GM12878 (cell line): Measurements from ENCODE around the gene PLCG1. TPM values are rescaled to one million over a fixed set of nuclear protein-coding genes. Genes with fewer than 3 reads are reported as not detected.
A peak's percentile ranks its signal among the peaks of the same experiment; 100 is the strongest.

ENCODE experiments used
- ATAC-seq: fragments of 200-7000 bp; cut with Tn5 transposase; 3 replicates; pipeline ENCODE4 v1.9.1; 2020; ENCODE audit warnings: mild to moderate bottlenecking, moderate library complexity
- BruUV-seq: library from RNA; stranded (reverse); fragments of 400-500 nt; replicated peaks from 2 replicates; lab custom pipeline; 2021; lab: Mats Ljungman, UMichigan
- CTCF ChIA-PET: fragments of 300-600 bp; sonication (Branson Sonifier 250); formaldehyde crosslinking; extraction: SDS; loops from one replicate; lab custom pipeline; 2021; ENCODE audit warnings: inconsistent platforms; lab: Yijun Ruan, JAX
- POLR2A ChIA-PET: fragments of 350-600 bp; formaldehyde crosslinking; extraction: SDS; loops from one replicate; lab custom pipeline; 2021; ENCODE audit warnings: inconsistent platforms; lab: Charles Lee
- RAD21 ChIA-PET: fragments of 300-600 bp; sonication (Branson Sonifier 250); formaldehyde crosslinking; loops from one replicate; lab custom pipeline; 2023; ENCODE audit warnings: antibody characterized with exemption; ENCODE audit not compliant: unreplicated experiment; lab: Charles Lee
- SMC1A ChIA-PET: fragments of 300-600 bp; sonication (Branson Sonifier 250); formaldehyde crosslinking; loops from one replicate; lab custom pipeline; 2023; ENCODE audit not compliant: unreplicated experiment, uncharacterized antibody; lab: Charles Lee
- DNase-seq: peaks from one replicate; pipeline ENCODE4 v3.0.0-alpha.2; 2011; ENCODE audit warnings: low read depth, low spot score
- FAIRE-seq: peaks from 3 replicates; lab custom pipeline; 2011; peaks lifted over from hg19 to GRCh38; lab: Jason Lieb, UNC
- H2AFZ ChIP-seq: 2 replicates; pipeline ENCODE4 v1.6.0; 2011; ENCODE audit warnings: low read depth, low read length, control low read depth; ENCODE audit not compliant: control insufficient read depth
- H3K27ac ChIP-seq: 2 replicates; pipeline ENCODE4 v1.5.1; 2011; ENCODE audit warnings: control low read depth; ENCODE audit not compliant: control insufficient read depth, insufficient read depth
- H3K27me3 ChIP-seq, 2 experiments: replicated peaks in 1 of 2; 2 replicates each; pipeline versions ENCODE4 v1.6.0 to v1.6.1; 2011; ENCODE audit warnings: low read length in 1 of 2; ENCODE audit not compliant: control insufficient read depth in 2 of 2, insufficient read depth in 2 of 2
- H3K36me3 ChIP-seq, 2 experiments: 2 replicates each; pipeline ENCODE4 v1.5.1; 2011; ENCODE audit warnings: low read length in 1 of 2; ENCODE audit not compliant: control insufficient read depth in 2 of 2, insufficient read depth in 2 of 2
- H3K4me1 ChIP-seq: 2 replicates; pipeline ENCODE4 v1.6.1; 2011; ENCODE audit warnings: mild to moderate bottlenecking, low read length, moderate library complexity, mixed read lengths; ENCODE audit not compliant: control insufficient read depth, insufficient read depth
- H3K4me2 ChIP-seq: 2 replicates; pipeline ENCODE4 v1.6.0; 2011; ENCODE audit warnings: control low read depth; ENCODE audit not compliant: control insufficient read depth, insufficient read depth
- H3K4me3 ChIP-seq: fragments of 200-600 bp; sonication (generic); 2 replicates; pipeline ENCODE4 v1.5.1; 2016
- H3K79me2 ChIP-seq: 2 replicates; pipeline ENCODE4 v1.6.0; 2011; ENCODE audit warnings: low read length; ENCODE audit not compliant: control insufficient read depth, insufficient read depth
- H3K9ac ChIP-seq: 2 replicates; pipeline ENCODE4 v1.8.0; 2011; ENCODE audit warnings: low read length, control low read depth, mixed read lengths; ENCODE audit not compliant: control insufficient read depth, insufficient read depth
- H3K9me3 ChIP-seq: replicated peaks from 3 replicates; pipeline ENCODE4 v1.5.1; 2011; ENCODE audit warnings: mild to moderate bottlenecking, low read length; ENCODE audit not compliant: control insufficient read depth, insufficient read depth
- H4K20me1 ChIP-seq: 2 replicates; pipeline ENCODE4 v1.6.0; 2011; ENCODE audit not compliant: control insufficient read depth, insufficient read depth
- EED ChIP-seq: sonication (generic); IDR thresholded peaks from 2 replicates; pipeline ENCODE4 v1.6.1; 2016; ENCODE audit warnings: antibody characterized with exemption, low read depth
- EZH2 ChIP-seq: IDR thresholded peaks from 2 replicates; pipeline ENCODE4 v1.6.1; 2012; ENCODE audit warnings: low read depth, mild to moderate bottlenecking, control low read depth, inconsistent platforms, low read length, borderline replicate concordance; ENCODE audit not compliant: control insufficient read depth
- MTA2 ChIP-seq: fragments of 450-650 bp; IDR thresholded peaks from 2 replicates; pipeline ENCODE4 v1.6.1; 2016; ENCODE audit warnings: low read depth, mild to moderate bottlenecking, moderate library complexity
- SREBF1 ChIP-seq: IDR thresholded peaks from 2 replicates; pipeline ENCODE4 v1.6.1; 2012; ENCODE audit warnings: mild to moderate bottlenecking, low read length
- SUPT20H ChIP-seq: IDR thresholded peaks from 2 replicates; pipeline ENCODE4 v1.6.1; 2011; ENCODE audit warnings: low read depth, mild to moderate bottlenecking, low read length, moderate library complexity, borderline replicate concordance; ENCODE audit not compliant: control insufficient read depth
- WGBS: methylation state at CpG from one replicate; pipeline ENCODE4 v1.1.6; 2016; ENCODE audit warnings: low lambda C conversion rate; ENCODE audit not compliant: insufficient replicate concordance, insufficient coverage; ENCODE audit errors: missing lambda C conversion rate; 5-methylcytosine and 5-hydroxymethylcytosine counted together
- in situ Hi-C: fragments of 300-500 bp; cut with MboI; formaldehyde crosslinking; loops from 9 replicates; pipeline ENCODE4 v1.14.3; 2018; ENCODE audit warnings: mixed read lengths
- intact Hi-C: fragments of 100-400 bp; cut with micrococcal nuclease; formaldehyde crosslinking; loops from one replicate; pipeline ENCODE4 v1.14.2; 2022; ENCODE audit not compliant: unreplicated experiment
- polyA plus RNA-seq, 11 experiments: library from polyadenylated mRNA; depleted of rRNA in 4 of 11; unstranded in 6 of 11; stranded (reverse) in 5 of 11; fragments of >200 nt; fragmentation: Nextera tagmentation in 4 of 11; fragmentation: Illumina TruSeq in 1 of 11; extraction: Ambion mirVana in 4 of 11; extraction: Trizol in 1 of 11; gene quantifications; 1 replicate in 1 of 11; 2 replicates in 10 of 11; pipeline versions ENCODE4 v1.2.1 to v1.2.3, GENCODE V29; 2011 to 2016; ENCODE audit warnings: inconsistent platforms in 2 of 11, missing spikeins in 2 of 11, low read depth in 1 of 11
- total RNA-seq, 4 experiments: library from RNA; depleted of rRNA in 3 of 4; stranded (reverse); fragments of >200 nt in 3 of 4; fragmentation: Illumina TruSeq in 1 of 4; extraction: Trizol in 1 of 4; gene quantifications; 2 replicates each; pipeline versions ENCODE4 v1.2.1 to v1.2.3, GENCODE V29; 2013 to 2021

The PLCG1 gene
- total and polyA plus RNA-seq, 10 of the 15 experiments (the other 5 are each of a cell fraction or from before 2014, with no cell fraction given), result 2.6 to 114 (median 45.3) TPM

- Histone ChIP-seq H3K4me2 (no peak overlapping the region), H3K27me3 (no peaks in the 10 kb centered on the region), H3K4me1 (peaks cover 54% of the 10 kb centered on the region), H3K27ac (no peak overlapping the region), H3K4me3 (no peak overlapping the region), H2AFZ (no peak overlapping the region), H3K9me3 (no peaks in the 10 kb centered on the region), H4K20me1 (no peaks in the 10 kb centered on the region), H3K79me2 (peaks cover 67% of the 10 kb centered on the region), H3K36me3 (peaks cover under 1 to 8% of the 10 kb centered on the region in 2 experiments; a peak in 3 of 4 replicates), H3K9ac (no peak overlapping the region)
- POLR2A ChIA-PET, result interaction anchor here (1.0 to 5.7 kb wide), 3 partner anchors 12 to 30 kb away, joined by 3 to 84 read pairs (median 29); partner anchors contain the start of gene PLCG1
- TF ChIP-seq SUPT20H, result no peak
- TF ChIP-seq EED, result peak; percentile 14; the same call in 1 of the 2 replicates
- no peak for TF ChIP-seq EZH2
- SMC1A ChIA-PET, result interaction anchor here (2.6 to 5.8 kb wide), 4 partner anchors 11 to 186 kb away, joined by 10 to 71 read pairs (median 43); partner anchors contain the start of gene PLCG1
- intact Hi-C loops, result no loop called here
- CTCF ChIA-PET, result interaction anchor here (1.8 to 7.5 kb wide), 4 partner anchors 11 to 164 kb away, joined by 7 to 105 read pairs (median 47); partner anchors contain the start of gene PLCG1
- no peak for DNase-seq
- FAIRE-seq, result no peak
- in situ Hi-C loops, result no loop called here
- no TSS peak for BruUV-seq
- whole genome bisulfite sequencing, result 63% methylated on average over 8 of the region's 8 CpGs
- RAD21 ChIA-PET, result interaction anchor here (0.7 to 5.8 kb wide), 4 partner anchors 12 to 78 kb away, joined by 3 to 72 read pairs (median 24); no protein-coding TSS in a partner anchor
- ATAC-seq, result no peak
Measured at GRCh38 chr20:41154436-41155176, 17.3 kb downstream of the PLCG1 start.

- H2AFZ ChIP-seq, result no peak overlapping the region
- no peak overlapping the region for H3K4me3 ChIP-seq
- no peaks in the 10 kb centered on the region for H3K27me3 ChIP-seq
- intact Hi-C loops, result no loop called here
- H3K79me2 ChIP-seq, result peaks cover 63% of the 10 kb centered on the region
- peaks cover 54% of the 10 kb centered on the region for H3K4me1 ChIP-seq
- in situ Hi-C loops, result no loop called here
- ChIA-PET RAD21 (interaction anchor here (1.8 to 5.8 kb wide), 4 partner anchors 13 to 77 kb away, joined by 5 to 72 read pairs (median 30); no protein-coding TSS in a partner anchor), CTCF (interaction anchor here (1.8 to 7.5 kb wide), 5 partner anchors 12 to 164 kb away, joined by 7 to 105 read pairs (median 27); partner anchors contain the start of gene PLCG1)
- peaks cover 6 to 13% of the 10 kb centered on the region in 2 experiments; a peak in 3 of 4 replicates for H3K36me3 ChIP-seq
- no peak overlapping the region for H3K27ac ChIP-seq
- TF ChIP-seq SREBF1, result no peak
- TF ChIP-seq MTA2, result no peak
- TF ChIP-seq, all 136 proteins: peak for 0
- ATAC-seq (no peak), FAIRE-seq (no peak), DNase-seq (no peak)
- H3K9ac ChIP-seq, result no peak overlapping the region
- SMC1A ChIA-PET, result interaction anchor here (0.8 to 5.8 kb wide), 5 partner anchors 11 to 187 kb away, joined by 3 to 71 read pairs (median 16); partner anchors contain the start of gene PLCG1
- no peak overlapping the region for H3K4me2 ChIP-seq
- H3K9me3 ChIP-seq, result no peaks in the 10 kb centered on the region
- 97% methylated on average over 7 of the region's 7 CpGs for WGBS
- no peaks in the 10 kb centered on the region; the same call in 1 of the 2 replicates for H4K20me1 ChIP-seq
- no TSS peak for BruUV-seq
- POLR2A ChIA-PET, result interaction anchor here (5.1 to 5.7 kb wide), 2 partner anchors 13 to 21 kb away, joined by 29 to 84 read pairs; partner anchors contain the start of gene PLCG1
Measured at GRCh38 chr20:41155261-41155660, 17.9 kb downstream of the PLCG1 start.
